Lower leg skin (tissue), 3 donors: ENCODE data around the gene KLK1.

ENCODE experiments used
- CTCF ChIP-seq, 3 donors: fragments of 450-650 bp; IDR thresholded peaks; one replicate each; pipeline ENCODE4 v1.5.1; 2016; ENCODE audit warnings: antibody characterized with exemption in 3 of 3, mild to moderate bottlenecking in 3 of 3, moderate library complexity in 2 of 3
- POLR2A ChIP-seq, 2 donors: fragments of 450-650 bp; IDR thresholded peaks; one replicate each; pipeline ENCODE4 v1.6.1; 2016 to 2017; ENCODE audit warnings: antibody characterized with exemption in 2 of 2, mild to moderate bottlenecking in 1 of 2, moderate library complexity in 1 of 2

- TF ChIP-seq CTCF (IDR thresholded peaks at IDR 0.05) (no peak), POLR2A (IDR thresholded peaks at IDR 0.05) (no peak)
These were observed 14.7 kb upstream of the KLK1 start for GRCh38 chr19:50838239-50838638.
